Ovary (tissue), 9 donors: Measurements from ENCODE around the gene RXYLT1. TPM values are rescaled to one million over a fixed set of nuclear protein-coding genes. Genes with fewer than 3 reads are reported as not detected.

ENCODE experiments used
- DNase-seq, 5 donors: peaks; one replicate each; pipeline ENCODE4 v3.0.0-alpha.2; 2019 to 2020
- H3K27ac ChIP-seq, 2 donors: fragments of 200-600 bp; one replicate each; pipeline versions ENCODE4 v1.5.1 to v1.8.0; 2019 to 2022
- H3K27me3 ChIP-seq: fragments of 200-600 bp; one replicate; pipeline ENCODE4 v1.8.0; 2022
- H3K36me3 ChIP-seq: fragments of 200-600 bp; sonication (generic); one replicate; pipeline ENCODE4 v1.5.1; 2019
- H3K4me1 ChIP-seq: one replicate; pipeline ENCODE4 v1.8.1; 2013; ENCODE audit warnings: mild to moderate bottlenecking, moderate library complexity; ENCODE audit not compliant: insufficient read depth
- H3K4me3 ChIP-seq: fragments of 200-600 bp; sonication (generic); one replicate; pipeline ENCODE4 v1.5.1; 2017
- H3K9me3 ChIP-seq, 2 donors: fragments of 200-600 bp in 1 of 2; sonication (generic) in 1 of 2; one replicate each; pipeline versions ENCODE4 v1.5.1 to v1.8.1; 2013 to 2019; ENCODE audit warnings: mild to moderate bottlenecking in 1 of 2, moderate library complexity in 1 of 2
- CTCF ChIP-seq, 3 donors: fragments of 450-650 bp in 2 of 3; fragments of 200-600 bp in 1 of 3; IDR thresholded peaks; one replicate each; pipeline versions ENCODE4 v1.5.1 to v1.8.0; 2016 to 2022; ENCODE audit warnings: antibody characterized with exemption in 3 of 3, mild to moderate bottlenecking in 1 of 3
- EP300 ChIP-seq: sonication (generic); formaldehyde crosslinking; IDR thresholded peaks from one replicate; pipeline ENCODE4 v1.6.1; 2017; ENCODE audit warnings: antibody characterized with exemption
- POLR2A ChIP-seq: fragments of 450-650 bp; IDR thresholded peaks from one replicate; pipeline ENCODE4 v1.6.1; 2017; ENCODE audit warnings: antibody characterized with exemption, mild to moderate bottlenecking, moderate library complexity
- WGBS, 3 donors: extraction: QIAGEN DNeasy Blood & Tissue Kit in 1 of 3; methylation state at CpG; one replicate each; pipeline versions ENCODE4 v1.1.5 to v1.1.7; 2013 to 2017; 5-methylcytosine and 5-hydroxymethylcytosine counted together
- intact Hi-C, 4 donors: fragments of 100-400 bp; cut with DNase I; formaldehyde crosslinking; loops; one replicate each; pipeline versions ENCODE4 v1.11.0 to v1.15.1; 2022 to 2023
- polyA plus RNA-seq, 2 donors: library from polyadenylated mRNA; stranded (reverse); fragments of 200-250 nt in 1 of 2; fragments of 350-450 nt in 1 of 2; fragmentation: Illumina TruSeq in 1 of 2; extraction: RNeasy Lipid Tissue Mini Kit (QIAGEN cat#74804) in 1 of 2; gene quantifications; one replicate each; pipeline ENCODE4 v1.2.3, GENCODE V29; 2013 to 2014
- total RNA-seq, 7 donors: library from RNA; depleted of rRNA in 2 of 7; stranded (reverse); fragments of >200 nt in 2 of 7; fragmentation: NEBNext Ultra II Directional in 3 of 7; extraction: Animal tissue kit (Norgen Biotek cat#: 25700) in 3 of 7; gene quantifications; one replicate each; pipeline versions ENCODE4 v1.1.0 to v1.2.4, GENCODE V29; 2016 to 2023
- donor health status: DM: no; HTN: no; CAD: no; lungs with moderate emphysema.
- donor health status: DM: no; HTN: no; CAD: no.
- donor health status: Bipolar disorder and iron deficiency.
- donor health status: DM: yes; HTN: yes; CAD: no.
- donor health status: DM: no; HTN: no; CAD: no.
- donor health status: DM: yes; HTN: yes; CAD: no.

Gene RXYLT1
- total and polyA plus RNA-seq, 9 donors, result 15.0 to 23.3 (median 20.2) TPM

- Histone ChIP-seq H3K27ac (no peak overlapping the region), H3K4me1 (peaks cover 6% of the 10 kb centered on the region), H3K36me3 (no peaks in the 10 kb centered on the region), H3K9me3 (no peaks in the 10 kb centered on the region), H3K27me3 (no peaks in the 10 kb centered on the region), H3K4me3 (no peak overlapping the region)
- no peak for TF ChIP-seq POLR2A
- TF ChIP-seq CTCF (IDR thresholded peaks at IDR 0.05), result no peak
- no peak for TF ChIP-seq EP300
- WGBS, 3 donors, result 88 to 92% (median 91%) methylated on average over 6 of the region's 6 CpGs
- no peak for DNase-seq
- intact Hi-C loops, result loop anchor here in 2 of 4 donors (5.0 to 10.0 kb wide), 3 partner anchors 88 to 378 kb away; partner anchors contain the start of gene KICS2 (in 1 of the 2)
Observed at GRCh38 chr12:63846238-63846967, 66.7 kb downstream of the RXYLT1 start.

DNA sequence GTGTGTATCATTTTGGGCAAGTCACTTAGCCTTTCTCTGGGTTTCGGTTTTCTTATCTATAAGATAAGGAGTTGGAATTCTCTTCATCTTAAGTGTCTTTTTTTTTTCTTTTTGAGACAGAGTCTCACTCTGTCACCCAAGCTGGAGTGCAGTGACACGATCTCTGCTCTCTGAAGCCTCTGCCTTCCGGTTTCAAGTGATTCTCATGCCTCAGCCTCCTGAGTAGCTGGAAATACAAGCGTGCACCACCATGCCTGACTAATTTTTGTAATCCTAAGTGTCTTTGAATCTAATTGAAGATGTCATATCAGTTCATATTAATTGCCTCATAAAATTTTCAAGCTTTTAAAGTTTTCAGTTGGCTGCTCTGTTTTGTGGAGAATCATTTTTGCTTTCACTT, 68.7 kb downstream of the RXYLT1 start:
- no peak for TF ChIP-seq CTCF (IDR thresholded peaks at IDR 0.05)
- no peak for TF ChIP-seq EP300
- TF ChIP-seq POLR2A, result no peak
- Histone ChIP-seq H3K4me1 (peaks cover 8% of the 10 kb centered on the region), H3K4me3 (no peak overlapping the region), H3K27ac (no peak overlapping the region), H3K9me3 (no peaks in the 10 kb centered on the region), H3K27me3 (no peaks in the 10 kb centered on the region), H3K36me3 (no peaks in the 10 kb centered on the region)
- intact Hi-C loops, result loop anchor here in 3 of 4 donors (2.0 to 10.0 kb wide), 4 partner anchors 86 to 376 kb away; partner anchors contain the start of gene KICS2 (in 1 of the 3)
- DNase-seq, result no peak
- WGBS, 3 donors, result 76 to 81% (median 80%) methylated on average over 4 of the region's 4 CpGs

DNA sequence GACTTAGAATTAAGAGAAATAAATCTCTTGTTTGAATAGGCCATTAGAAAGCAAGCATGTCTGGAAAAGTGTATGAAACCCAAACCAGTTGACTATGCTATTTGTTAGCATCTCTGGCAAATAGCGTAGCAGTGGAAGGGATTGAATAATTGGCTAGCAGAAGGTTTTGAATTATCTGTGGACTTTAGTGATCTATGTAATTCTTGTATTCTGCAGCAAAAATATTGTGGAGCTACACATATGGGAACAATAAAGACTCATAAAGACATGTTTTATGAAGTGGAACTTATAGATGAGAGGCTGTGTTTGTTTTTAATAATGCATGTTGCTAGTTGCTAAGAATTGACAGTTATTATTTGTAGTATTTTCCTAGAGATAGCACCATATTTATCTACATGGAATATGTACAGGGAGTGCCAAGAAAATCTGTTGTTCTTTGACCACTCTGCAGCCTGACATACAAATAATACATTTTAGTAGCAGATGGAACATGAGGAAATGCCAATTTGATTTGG, 69.5 kb downstream of the RXYLT1 start:
- intact Hi-C loops, result loop anchor here in 3 of 4 donors (2.0 to 10.0 kb wide), 4 partner anchors 86 to 376 kb away; partner anchors contain the start of gene KICS2 (in 1 of the 3)

DNA sequence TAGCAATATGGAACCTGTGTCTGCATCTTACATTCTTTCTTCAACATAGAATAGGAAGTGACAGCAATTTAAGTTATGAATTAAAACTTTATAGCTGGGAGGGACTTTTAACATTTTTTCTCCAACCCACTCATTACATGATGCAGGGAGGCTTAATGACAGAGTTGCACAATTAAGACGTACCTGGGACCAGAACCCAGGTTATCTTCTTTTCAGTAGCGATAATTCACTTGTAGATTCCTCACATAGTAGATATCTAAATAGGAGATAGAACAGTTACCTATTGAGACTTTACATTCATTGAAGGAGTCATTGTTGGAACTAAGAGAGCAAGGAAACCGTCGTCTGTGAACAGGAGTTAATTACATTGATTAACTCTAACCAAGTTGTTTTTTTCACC, 69.9 kb downstream of the RXYLT1 start:
- TF ChIP-seq POLR2A (no peak), EP300 (no peak), CTCF (IDR thresholded peaks at IDR 0.05) (no peak)
- Histone ChIP-seq H3K9me3 (no peaks in the 10 kb centered on the region), H3K27me3 (no peaks in the 10 kb centered on the region), H3K27ac (no peak overlapping the region), H3K36me3 (no peaks in the 10 kb centered on the region), H3K4me1 (peaks cover 8% of the 10 kb centered on the region), H3K4me3 (no peak overlapping the region)
- intact Hi-C loops, result loop anchor here in 3 of 4 donors (2.0 to 10.0 kb wide), 4 partner anchors 85 to 375 kb away; partner anchors contain the start of gene KICS2 (in 1 of the 3)
- 88 to 90% (median 89%) methylated on average over 4 of the region's 4 CpGs for WGBS, 3 donors
- DNase-seq, result no peak

More for the DNA sequence above, 69.5 kb downstream of the RXYLT1 start:
- no peak for DNase-seq
- Histone ChIP-seq H3K9me3 (no peaks in the 10 kb centered on the region), H3K27me3 (no peaks in the 10 kb centered on the region), H3K36me3 (no peaks in the 10 kb centered on the region), H3K4me1 (peaks cover 8% of the 10 kb centered on the region), H3K4me3 (no peak overlapping the region), H3K27ac (no peak overlapping the region)
- TF ChIP-seq POLR2A (no peak), EP300 (no peak), CTCF (IDR thresholded peaks at IDR 0.05) (no peak)
- 85 to 89% (median 86%) methylated on average over 1 of the region's 1 CpG for WGBS, 3 donors
